Stimulated activated naive B cell treated with anti-CD40 and anti-IgM and Interleukin-4, amounts not matched to agents 10 μg/mL and 1 μg/mL and 100 μg/mL, for 72 hours (primary cell): ENCODE results near the gene MS4A15.

Experiments used
- ATAC-seq, 2 donors: fragments of 150-1000 bp; cut with Tn5 transposase; replicated peaks; 2 replicates each; pipeline ENCODE4 v1.10.0; 2021; ENCODE audit warnings: moderate library complexity in 1 of 2
- DNase-seq: peaks from one replicate; pipeline ENCODE4 v3.0.0; 2021
- H3K27ac Mint-ChIP-seq: one replicate; pipeline ENCODE4 v1.8.0; 2022; ENCODE audit warnings: mild to moderate bottlenecking, mixed read lengths
- H3K27me3 Mint-ChIP-seq, 2 donors: one replicate each; pipeline ENCODE4 v1.8.0; 2022; ENCODE audit warnings: mixed read lengths in 2 of 2
- H3K36me3 Mint-ChIP-seq, 2 donors: one replicate each; pipeline ENCODE4 v1.8.0; 2022; ENCODE audit warnings: mixed read lengths in 2 of 2, mild to moderate bottlenecking in 1 of 2
- H3K4me1 Mint-ChIP-seq, 2 donors: one replicate each; pipeline ENCODE4 v1.8.0; 2022; ENCODE audit warnings: mixed read lengths in 2 of 2, mild to moderate bottlenecking in 1 of 2
- H3K4me3 Mint-ChIP-seq, 2 donors: one replicate each; pipeline ENCODE4 v1.8.0; 2022; ENCODE audit warnings: mild to moderate bottlenecking in 2 of 2, mixed read lengths in 2 of 2, moderate library complexity in 1 of 2
- H3K9me3 Mint-ChIP-seq, 2 donors: one replicate each; pipeline ENCODE4 v1.8.0; 2022; ENCODE audit warnings: mixed read lengths in 2 of 2, mild to moderate bottlenecking in 1 of 2

The MS4A15 gene

GRCh38 chr11:60790726-60791125 lies 34.1 kb downstream of the MS4A15 start:
- no peak overlapping the region for H3K4me3 Mint-ChIP-seq
- ATAC-seq = no peak
- no peaks in the 10 kb centered on the region for H3K9me3 Mint-ChIP-seq
- no peaks in the 10 kb centered on the region for H3K27me3 Mint-ChIP-seq
- H3K36me3 Mint-ChIP-seq = no peaks in the 10 kb centered on the region
- H3K4me1 Mint-ChIP-seq = no peaks in the 10 kb centered on the region
- no peak overlapping the region for H3K27ac Mint-ChIP-seq
- DNase-seq = no peak

DNA sequence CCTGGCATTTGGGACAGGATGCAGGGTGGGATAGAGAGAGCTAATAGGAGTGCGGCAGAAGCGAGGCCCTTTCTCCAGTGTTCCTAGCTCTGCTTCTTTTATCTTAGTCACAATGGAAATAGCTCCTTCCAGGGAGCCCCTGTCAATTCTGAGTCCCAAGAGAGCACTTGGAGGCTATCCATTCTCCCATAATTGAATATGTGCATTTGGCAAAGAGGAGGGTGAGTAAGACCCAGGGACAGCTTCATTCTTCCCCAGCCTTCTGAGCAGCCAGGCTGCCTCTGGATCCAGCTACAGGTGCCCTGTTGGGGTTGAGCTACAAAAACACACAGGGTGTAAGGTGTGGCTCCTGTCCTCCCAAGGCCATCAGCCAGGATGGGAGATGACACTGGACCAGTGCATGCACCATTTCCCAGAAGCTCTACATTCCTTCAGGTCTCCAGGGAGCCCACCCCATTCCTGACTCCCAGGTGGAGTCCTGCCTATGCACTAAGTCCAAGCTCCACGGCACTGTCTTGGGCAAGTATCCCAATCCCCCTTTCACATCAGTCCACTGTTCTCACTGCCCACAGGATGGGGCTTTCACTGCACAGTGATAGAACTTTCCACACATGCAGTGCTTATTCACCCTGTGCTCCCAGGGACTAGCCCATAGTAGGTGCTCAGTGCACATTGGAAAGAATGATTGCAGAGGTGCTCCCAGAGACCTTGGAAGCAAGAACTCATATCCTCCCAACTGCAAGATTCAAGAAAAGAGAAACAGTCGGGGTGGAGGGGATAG lies 34.7 kb downstream of the MS4A15 start:
- H3K4me3 Mint-ChIP-seq = no peak overlapping the region

GRCh38 chr11:60792521-60792920 lies 35.9 kb downstream of the MS4A15 start:
- Mint-ChIP-seq H3K9me3 (no peaks in the 10 kb centered on the region), H3K4me3 (no peak overlapping the region), H3K27ac (no peak overlapping the region), H3K36me3 (no peaks in the 10 kb centered on the region), H3K27me3 (no peaks in the 10 kb centered on the region), H3K4me1 (no peaks in the 10 kb centered on the region)
- no peak for ATAC-seq
- DNase-seq = no peak

More for the DNA sequence above, 34.7 kb downstream of the MS4A15 start:
- H3K9me3 Mint-ChIP-seq = no peaks in the 10 kb centered on the region
- H3K27ac Mint-ChIP-seq = no peak overlapping the region
- H3K27me3 Mint-ChIP-seq = no peaks in the 10 kb centered on the region
- no peaks in the 10 kb centered on the region for H3K36me3 Mint-ChIP-seq
- H3K4me1 Mint-ChIP-seq = no peaks in the 10 kb centered on the region
- ATAC-seq = no peak
- DNase-seq = no peak

DNA sequence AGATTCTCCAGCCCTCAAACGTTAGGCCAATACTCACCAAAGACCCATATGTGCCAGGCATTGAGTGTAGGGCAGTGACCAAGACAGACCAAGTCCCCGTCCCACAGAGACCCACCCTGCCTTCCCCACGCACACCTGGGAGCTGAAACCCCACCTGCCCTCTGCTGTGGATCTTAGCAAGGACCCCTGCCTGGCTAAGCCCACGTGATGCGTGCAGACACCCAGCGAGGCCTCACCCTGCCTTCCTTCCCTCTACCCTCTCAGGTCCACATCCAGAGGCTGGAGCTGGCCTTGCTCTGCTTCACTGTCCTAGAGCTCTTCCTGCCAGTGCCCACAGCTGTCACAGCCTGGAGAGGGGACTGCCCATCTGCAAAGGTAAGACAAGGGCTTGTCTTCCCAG lies 38.6 kb downstream of the MS4A15 start:
- Mint-ChIP-seq H3K27ac (no peak overlapping the region), H3K4me3 (no peak overlapping the region), H3K4me1 (no peaks in the 10 kb centered on the region), H3K36me3 (no peaks in the 10 kb centered on the region), H3K27me3 (peaks cover 6 to 13% of the 10 kb centered on the region in 2 donors), H3K9me3 (no peaks in the 10 kb centered on the region)
- ATAC-seq (no peak), DNase-seq (no peak)

GRCh38 chr11:60797846-60798630 lies 41.4 kb downstream of the MS4A15 start:
- H3K27ac Mint-ChIP-seq = no peak overlapping the region
- H3K4me1 Mint-ChIP-seq = no peaks in the 10 kb centered on the region
- peaks cover 11 to 16% of the 10 kb centered on the region in 2 donors for H3K27me3 Mint-ChIP-seq
- DNase-seq = no peak
- H3K9me3 Mint-ChIP-seq = no peaks in the 10 kb centered on the region
- no peak overlapping the region for H3K4me3 Mint-ChIP-seq
- ATAC-seq = no peak
- H3K36me3 Mint-ChIP-seq = no peaks in the 10 kb centered on the region

- no peaks in the 10 kb centered on the region for H3K4me1 Mint-ChIP-seq
- no peak overlapping the region for H3K4me3 Mint-ChIP-seq
- H3K9me3 Mint-ChIP-seq = no peaks in the 10 kb centered on the region
- no peak overlapping the region for H3K27ac Mint-ChIP-seq
- ATAC-seq = no peak
- no peak for DNase-seq
- H3K27me3 Mint-ChIP-seq = peaks cover 13 to 16% of the 10 kb centered on the region in 2 donors
- H3K36me3 Mint-ChIP-seq = no peaks in the 10 kb centered on the region
Measured at GRCh38 chr11:60798631-60799030, 42.0 kb downstream of the MS4A15 start.

DNA sequence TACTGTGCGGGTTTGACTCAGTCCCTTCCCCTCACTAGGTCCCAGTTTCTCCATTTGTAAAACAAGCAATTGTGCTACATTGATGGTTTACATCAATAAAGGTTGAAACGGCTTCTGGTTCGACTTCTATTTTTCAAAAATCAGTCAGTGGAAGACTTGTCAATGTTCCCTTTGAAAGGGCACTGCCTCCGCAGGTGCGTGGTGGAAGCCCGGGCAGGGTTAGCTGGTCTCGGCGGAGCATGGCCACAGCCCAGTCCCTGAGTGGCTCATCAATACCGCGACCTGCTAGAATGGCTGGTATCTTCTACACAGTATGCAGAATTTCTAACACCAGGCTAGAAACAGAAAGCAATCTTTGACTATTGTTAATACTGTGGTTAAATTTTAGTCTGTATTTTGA lies 44.5 kb downstream of the MS4A15 start:
- H3K4me3 Mint-ChIP-seq = no peak overlapping the region
- no peaks in the 10 kb centered on the region for H3K4me1 Mint-ChIP-seq
- no peaks in the 10 kb centered on the region for H3K9me3 Mint-ChIP-seq
- peaks cover 13 to 16% of the 10 kb centered on the region in 2 donors for H3K27me3 Mint-ChIP-seq
- no peak overlapping the region for H3K27ac Mint-ChIP-seq
- DNase-seq (no peak), ATAC-seq (no peak)
- no peaks in the 10 kb centered on the region for H3K36me3 Mint-ChIP-seq

GRCh38 chr11:60803273-60803936 lies 46.7 kb downstream of the MS4A15 start:
- DNase-seq (no peak), ATAC-seq (no peak)
- Mint-ChIP-seq H3K27me3 (peaks cover 12 to 19% of the 10 kb centered on the region in 2 donors), H3K36me3 (no peaks in the 10 kb centered on the region), H3K9me3 (no peaks in the 10 kb centered on the region), H3K4me1 (no peaks in the 10 kb centered on the region), H3K4me3 (no peak overlapping the region), H3K27ac (no peak overlapping the region)

- Mint-ChIP-seq H3K27me3 (peaks cover 14 to 23% of the 10 kb centered on the region in 2 donors), H3K9me3 (no peaks in the 10 kb centered on the region), H3K4me1 (peaks cover 5 to 7% of the 10 kb centered on the region in 2 donors), H3K36me3 (no peaks in the 10 kb centered on the region), H3K27ac (no peak overlapping the region), H3K4me3 (no peak overlapping the region)
- DNase-seq (no peak), ATAC-seq (no peak)
Measured at GRCh38 chr11:60809249-60809648, 52.6 kb downstream of the MS4A15 start.

GRCh38 chr11:60809691-60810090 lies 53.0 kb downstream of the MS4A15 start:
- DNase-seq (no peak), ATAC-seq (no peak)
- Mint-ChIP-seq H3K27me3 (peaks cover 14 to 23% of the 10 kb centered on the region in 2 donors), H3K4me3 (no peak overlapping the region), H3K27ac (no peak overlapping the region), H3K9me3 (no peaks in the 10 kb centered on the region), H3K36me3 (no peaks in the 10 kb centered on the region), H3K4me1 (peaks cover 5 to 7% of the 10 kb centered on the region in 2 donors)

DNA sequence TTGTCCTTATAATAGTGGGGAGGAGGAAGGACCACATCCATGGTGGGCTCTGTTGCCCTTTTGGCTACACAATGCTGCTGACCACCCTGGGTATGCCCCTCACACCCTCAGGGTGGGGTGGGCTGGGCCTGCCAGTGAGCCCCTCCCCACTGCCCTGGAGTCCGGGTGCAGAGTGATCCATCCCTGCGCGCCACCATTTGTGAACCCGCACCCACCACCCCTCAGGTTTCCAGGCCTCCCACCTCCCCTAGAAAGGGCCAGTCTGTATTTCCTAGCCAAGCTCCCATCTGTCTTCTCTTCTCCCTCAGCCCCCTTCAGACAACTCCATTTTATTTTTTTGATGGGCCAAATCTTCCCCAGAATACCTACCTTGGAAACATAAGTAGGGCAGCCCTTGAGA lies 53.5 kb downstream of the MS4A15 start:
- H3K4me3 Mint-ChIP-seq = no peak overlapping the region
- H3K4me1 Mint-ChIP-seq = peaks cover 5 to 7% of the 10 kb centered on the region in 2 donors
- DNase-seq = no peak
- no peaks in the 10 kb centered on the region for H3K9me3 Mint-ChIP-seq
- H3K27me3 Mint-ChIP-seq = peaks cover 14 to 23% of the 10 kb centered on the region in 2 donors
- no peaks in the 10 kb centered on the region for H3K36me3 Mint-ChIP-seq
- no peak for ATAC-seq
- H3K27ac Mint-ChIP-seq = no peak overlapping the region

- no peaks in the 10 kb centered on the region for H3K36me3 Mint-ChIP-seq
- H3K27me3 Mint-ChIP-seq = peaks cover 14 to 23% of the 10 kb centered on the region in 2 donors
- no peak overlapping the region for H3K4me3 Mint-ChIP-seq
- no peak overlapping the region for H3K27ac Mint-ChIP-seq
- peaks cover 5 to 7% of the 10 kb centered on the region in 2 donors for H3K4me1 Mint-ChIP-seq
- no peak for DNase-seq
- ATAC-seq = no peak
- no peaks in the 10 kb centered on the region for H3K9me3 Mint-ChIP-seq
Measured at GRCh38 chr11:60810569-60810968, 53.9 kb downstream of the MS4A15 start.

DNA sequence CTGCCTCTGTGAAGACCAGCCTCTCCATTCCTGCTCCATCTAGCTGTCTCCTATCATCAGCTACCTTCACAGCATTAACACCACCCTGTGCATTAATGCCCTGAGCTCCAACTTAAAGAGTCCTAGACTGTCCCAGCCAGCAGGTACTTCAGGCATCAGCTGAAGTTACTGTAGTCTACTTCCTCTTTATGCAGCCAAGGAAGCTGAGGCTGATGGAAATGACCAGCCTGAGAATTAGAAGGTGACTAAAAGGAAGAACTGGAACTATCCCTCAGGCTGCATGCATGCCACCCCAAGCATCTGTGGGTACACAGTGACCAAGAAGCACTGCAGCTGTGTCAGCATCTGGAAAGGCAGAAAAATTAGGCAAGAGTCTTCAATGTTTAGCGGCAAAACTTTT lies 56.7 kb downstream of the MS4A15 start:
- peaks cover 17% of the 10 kb centered on the region in 2 donors for H3K27me3 Mint-ChIP-seq
- H3K4me3 Mint-ChIP-seq = no peak overlapping the region
- DNase-seq = no peak
- ATAC-seq = peak; percentile 83 to 92
- H3K4me1 Mint-ChIP-seq = peaks cover 5 to 7% of the 10 kb centered on the region in 2 donors
- H3K36me3 Mint-ChIP-seq = no peaks in the 10 kb centered on the region
- H3K9me3 Mint-ChIP-seq = peaks cover 0 to 2% of the 10 kb centered on the region in 2 donors
- H3K27ac Mint-ChIP-seq = no peak overlapping the region

DNA sequence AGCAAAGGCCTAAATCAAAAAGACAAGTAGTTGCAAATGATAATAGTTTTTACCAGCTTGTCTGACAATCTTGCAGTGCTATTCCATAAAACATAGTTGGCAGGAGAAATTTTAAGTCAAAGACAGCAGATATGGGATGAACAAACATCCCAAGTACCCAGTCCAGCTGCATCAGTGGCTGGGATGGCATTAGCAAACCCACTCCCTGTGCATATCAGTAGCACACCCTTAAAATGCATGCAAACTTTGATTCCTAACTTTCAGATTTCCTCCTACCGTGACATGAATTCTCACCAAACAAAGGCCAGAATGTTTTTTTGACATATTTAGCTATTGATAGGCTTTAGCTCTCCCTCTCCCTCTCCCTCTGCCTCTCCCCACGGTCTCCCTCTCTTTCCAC lies 57.4 kb downstream of the MS4A15 start:
- H3K27me3 Mint-ChIP-seq = peaks cover 17 to 21% of the 10 kb centered on the region in 2 donors
- H3K36me3 Mint-ChIP-seq = no peaks in the 10 kb centered on the region
- peaks cover 5 to 7% of the 10 kb centered on the region in 2 donors for H3K4me1 Mint-ChIP-seq
- peaks cover 0 to 2% of the 10 kb centered on the region in 2 donors for H3K9me3 Mint-ChIP-seq
- H3K27ac Mint-ChIP-seq = no peak overlapping the region
- H3K4me3 Mint-ChIP-seq = no peak overlapping the region
- no peak for ATAC-seq
- DNase-seq = no peak
